Kidney capillary endothelial cell (primary cell): ENCODE data around the gene EXD2.
"Not testable (repeated sequence)": the region's sequence is repeated elsewhere in the genome, so short reads cannot be mapped to it uniquely, and the experiment has no call there.

Source experiments
- DNase-seq: peaks from one replicate; pipeline ENCODE4 v3.0.0-alpha.2; 2018; ENCODE audit warnings: low spot score

The EXD2 gene

DNA sequence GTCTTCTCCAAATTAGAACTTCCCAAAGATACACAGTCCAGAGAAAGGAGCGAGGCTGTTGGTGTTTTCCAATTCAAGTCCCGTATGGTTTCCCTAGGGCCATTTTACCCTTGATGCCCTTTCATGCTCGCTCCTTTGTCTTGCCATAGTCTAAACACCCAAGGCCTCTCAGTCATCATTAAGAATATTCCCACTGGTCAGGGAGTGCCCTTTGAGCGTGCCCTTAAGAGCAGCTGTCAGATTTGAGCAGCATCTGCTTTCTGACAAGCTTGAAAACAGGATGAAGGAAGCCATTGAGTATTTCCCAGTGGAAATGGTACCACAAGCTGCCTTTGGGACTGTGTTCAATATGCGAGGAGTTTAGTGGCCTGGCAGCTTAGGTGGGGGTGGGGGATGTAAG is 58.3 kb downstream of the EXD2 start:
- DNase-seq: no peak

DNA sequence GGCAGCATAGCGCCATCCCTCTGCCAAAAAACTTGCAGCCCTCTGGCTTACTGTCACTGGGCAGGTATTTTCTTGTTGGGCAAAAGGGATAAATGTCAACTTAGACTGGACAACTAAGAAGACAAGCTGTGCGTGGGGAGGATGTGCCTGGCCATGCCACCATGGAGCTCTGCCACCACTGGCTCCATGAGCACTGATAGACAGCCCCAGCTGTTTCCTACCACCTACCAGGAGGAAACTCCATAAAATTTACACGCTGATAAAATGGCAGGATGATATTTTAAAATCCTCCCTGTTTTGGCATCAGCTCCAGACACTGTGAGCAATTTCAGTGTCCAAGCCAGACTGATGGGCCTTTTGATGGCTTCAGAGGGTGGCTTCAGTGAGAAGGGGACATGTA is 61.6 kb downstream of the EXD2 start:
- DNase-seq: no peak

DNA sequence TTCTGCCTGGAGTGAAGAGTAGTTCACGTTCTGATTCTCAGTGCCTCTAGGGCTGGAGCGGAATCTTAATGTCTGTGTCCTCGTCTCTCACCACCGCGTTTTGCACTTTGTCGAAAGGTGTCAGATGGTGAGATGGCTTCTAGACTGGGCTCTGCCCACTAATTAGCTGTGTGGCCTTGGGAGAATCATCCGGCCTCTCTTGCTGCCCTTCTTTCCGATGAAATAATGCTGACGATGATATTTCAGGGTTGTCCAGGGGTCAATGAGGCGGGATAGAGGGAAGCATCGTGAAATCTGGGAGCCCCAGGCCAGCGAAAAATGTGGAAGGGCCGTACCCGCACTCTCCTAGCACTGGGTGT is 67.8 kb downstream of the EXD2 start:
- no peak for DNase-seq

DNA sequence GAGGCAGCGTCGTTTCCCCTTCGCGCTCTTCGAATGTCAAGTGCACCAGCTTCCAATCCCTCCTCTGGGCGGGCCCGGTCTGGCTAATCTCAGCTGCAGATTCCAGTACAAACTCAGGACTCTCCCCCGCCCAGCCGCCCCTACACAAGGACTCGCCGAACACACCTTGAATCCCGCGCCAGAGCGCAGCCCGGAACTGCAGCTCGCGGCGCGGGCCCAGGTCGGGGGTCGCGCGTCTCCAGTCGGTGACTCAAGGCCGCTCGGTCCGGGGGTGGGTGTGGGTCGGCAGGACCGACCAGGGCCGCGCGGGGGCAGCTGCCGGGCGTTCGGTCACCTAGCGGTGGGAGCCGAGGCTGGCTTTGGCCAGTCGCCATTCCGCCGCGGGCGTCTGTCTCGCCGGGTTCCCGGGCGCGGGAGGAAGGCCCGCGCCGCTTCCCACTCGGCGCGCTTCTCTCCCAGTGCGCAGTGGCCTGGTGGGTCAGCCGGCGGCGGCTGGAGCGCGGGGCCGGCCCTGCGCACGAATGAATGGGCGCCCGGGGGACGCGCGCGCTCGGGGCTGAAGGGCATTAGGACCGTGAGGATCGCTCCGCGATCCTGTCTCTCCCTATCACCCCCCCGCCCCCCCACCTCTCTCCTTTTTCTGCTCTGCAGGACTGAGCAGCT is 68.4 kb downstream of the EXD2 start, which contains the start of gene GALNT16:
GALNT16 (plus strand) TSS at position 632 of the 663 bp plus-strand sequence. CDS start 133 bp downstream, outside the sequence.
- DNase-seq: no peak

DNA sequence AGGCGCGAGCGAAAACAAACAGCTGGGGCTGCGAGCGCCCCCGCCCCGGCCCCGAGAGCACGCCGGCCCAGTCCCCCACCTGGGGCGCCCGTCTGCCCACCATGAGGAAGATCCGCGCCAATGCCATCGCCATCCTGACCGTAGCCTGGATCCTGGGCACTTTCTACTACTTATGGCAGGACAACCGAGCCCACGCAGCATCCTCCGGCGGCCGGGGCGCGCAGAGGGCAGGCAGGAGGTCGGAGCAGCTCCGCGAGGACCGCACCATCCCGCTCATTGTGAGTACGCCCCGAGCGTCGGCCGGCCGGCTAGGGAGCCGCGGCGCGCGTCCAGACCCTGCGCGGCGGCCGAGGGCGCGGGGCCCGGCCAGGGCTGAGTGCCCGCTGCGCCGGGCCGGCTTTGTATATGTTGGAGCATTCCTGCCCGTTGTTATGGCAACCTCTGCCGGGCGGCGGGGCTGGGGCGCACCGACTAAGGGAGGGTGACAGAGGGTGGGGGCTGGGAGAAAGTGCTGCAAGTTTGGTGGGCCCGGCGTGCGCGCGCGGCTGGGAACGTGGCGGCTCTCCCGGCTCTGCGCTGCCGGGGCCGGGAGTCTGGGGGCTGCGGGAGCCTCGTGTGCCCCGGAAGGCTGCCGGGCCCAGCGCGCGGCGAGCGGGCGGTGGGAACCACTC is 69.0 kb downstream of the EXD2 start:
- no peak for DNase-seq

DNA sequence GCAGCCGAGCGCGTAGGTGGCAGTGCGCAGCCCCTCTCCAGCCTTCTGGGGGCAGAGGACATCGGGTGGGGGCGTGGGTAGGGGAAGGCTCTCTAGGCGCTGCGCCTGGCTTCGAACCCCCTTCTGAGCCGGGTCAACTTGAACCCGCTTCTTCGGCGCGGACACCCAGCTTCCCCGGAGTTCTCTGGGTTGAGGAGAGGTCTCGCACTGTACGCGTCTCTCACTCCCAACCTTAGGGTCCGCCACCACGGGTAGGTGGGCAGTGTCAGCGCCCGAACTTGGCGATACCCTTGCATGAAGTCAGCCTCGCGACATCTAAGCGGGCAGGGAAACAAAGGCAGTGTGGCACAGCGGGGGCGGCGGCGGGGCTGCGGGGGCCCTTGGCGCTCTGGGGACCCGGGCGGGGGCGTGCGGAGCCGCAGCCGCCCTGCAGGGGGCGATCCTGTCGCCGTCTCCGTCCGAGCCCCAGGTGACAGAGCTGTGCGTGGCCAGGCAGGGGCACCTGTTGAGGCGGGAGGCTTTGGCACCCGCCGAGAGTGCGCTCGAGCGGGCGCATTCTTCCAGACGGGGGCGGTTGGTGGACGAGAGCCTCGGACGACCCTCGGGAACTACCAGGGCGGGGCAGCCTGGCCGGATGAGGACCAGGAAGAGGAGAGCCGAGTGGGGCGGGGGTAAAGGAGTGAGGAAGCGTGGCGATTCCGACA is 69.7 kb downstream of the EXD2 start:
- DNase-seq: no peak

DNA sequence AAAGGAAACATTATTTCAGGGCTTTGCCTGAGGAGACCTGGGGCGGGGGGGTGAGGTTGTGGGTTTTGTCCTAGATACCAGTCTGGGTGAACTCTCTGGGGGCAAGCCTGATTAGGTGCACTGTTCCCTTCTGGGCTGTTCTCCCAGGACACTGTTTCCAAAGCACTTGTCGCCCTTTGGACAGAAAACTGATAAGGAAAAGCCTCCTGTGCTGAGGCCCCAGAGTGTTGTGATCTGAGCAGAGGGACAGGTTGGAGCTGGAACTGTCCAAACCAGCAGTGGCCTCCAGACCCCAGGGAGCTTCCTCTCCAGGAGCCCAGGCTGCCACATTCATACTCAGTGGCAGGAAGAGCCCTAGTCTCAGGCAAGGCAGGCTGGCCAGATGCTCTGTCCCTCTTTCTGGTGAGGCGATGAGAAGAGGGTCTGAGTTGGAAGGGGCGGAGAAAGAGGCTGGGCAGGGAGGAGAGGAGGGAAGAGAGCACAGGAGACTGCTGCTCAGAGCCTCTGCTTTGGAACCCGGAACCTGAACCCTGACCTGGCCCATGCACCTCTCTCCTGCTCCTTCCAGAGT is 70.5 kb downstream of the EXD2 start:
- no peak for DNase-seq

DNA sequence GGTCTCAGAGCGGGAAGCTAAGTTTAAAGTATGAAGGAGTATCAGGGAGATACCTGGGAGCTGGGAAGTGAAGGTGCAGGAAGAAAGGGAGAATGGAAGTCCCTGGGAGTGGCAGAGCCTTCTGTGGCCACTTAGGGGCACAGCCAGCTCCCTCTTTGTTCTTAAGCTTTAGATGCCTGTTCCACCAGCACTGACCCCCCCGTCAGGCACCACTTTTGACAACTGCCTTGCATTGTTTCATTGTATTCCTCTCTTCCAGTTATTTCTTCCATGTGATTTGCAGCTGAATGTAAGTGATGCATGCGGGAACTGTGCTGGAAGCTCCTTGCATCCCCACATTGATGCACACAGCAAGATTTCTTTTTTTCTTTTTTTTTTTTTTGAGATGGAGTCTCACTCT is 71.2 kb downstream of the EXD2 start:
- DNase-seq: no peak

DNA sequence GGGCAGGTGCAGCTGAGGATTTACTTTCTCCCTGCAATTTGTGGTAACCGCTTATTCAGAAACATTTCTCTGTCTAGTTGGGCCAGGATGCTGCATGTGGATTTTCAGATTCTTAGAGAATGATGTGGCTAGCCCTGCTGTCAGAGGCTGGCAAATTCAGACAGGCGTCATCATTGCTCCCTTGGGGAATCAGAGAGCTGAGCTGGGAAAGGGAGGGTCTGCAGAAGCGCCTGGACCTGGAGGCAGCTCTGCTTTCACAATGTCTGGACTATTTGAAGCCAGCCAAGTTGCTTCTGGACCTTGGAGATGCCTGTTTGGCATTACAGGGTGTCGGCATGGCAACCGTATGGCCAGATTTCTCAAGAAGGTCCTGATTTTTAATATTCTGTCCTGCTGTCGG is 72.1 kb downstream of the EXD2 start:
- peak; percentile 46 for DNase-seq

DNA sequence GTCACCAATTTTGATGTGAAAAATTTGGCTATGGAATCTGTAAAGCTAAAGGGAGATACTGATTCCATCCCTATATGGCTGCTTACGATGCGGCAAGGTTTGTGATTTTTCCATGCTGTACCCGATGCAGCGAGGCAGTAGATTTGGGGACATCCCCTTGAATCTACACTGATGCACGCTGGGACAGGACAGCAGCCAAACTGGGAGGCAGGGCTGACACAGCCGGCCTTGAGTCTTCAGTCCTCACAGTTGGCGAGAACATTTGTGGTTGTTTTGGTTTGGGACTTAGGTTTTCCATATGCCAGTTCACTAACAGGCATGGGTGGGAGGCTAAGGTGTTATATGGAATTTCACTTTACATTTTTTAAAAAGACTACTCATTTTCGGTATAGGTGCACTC is 72.5 kb downstream of the EXD2 start:
- DNase-seq: no peak

DNA sequence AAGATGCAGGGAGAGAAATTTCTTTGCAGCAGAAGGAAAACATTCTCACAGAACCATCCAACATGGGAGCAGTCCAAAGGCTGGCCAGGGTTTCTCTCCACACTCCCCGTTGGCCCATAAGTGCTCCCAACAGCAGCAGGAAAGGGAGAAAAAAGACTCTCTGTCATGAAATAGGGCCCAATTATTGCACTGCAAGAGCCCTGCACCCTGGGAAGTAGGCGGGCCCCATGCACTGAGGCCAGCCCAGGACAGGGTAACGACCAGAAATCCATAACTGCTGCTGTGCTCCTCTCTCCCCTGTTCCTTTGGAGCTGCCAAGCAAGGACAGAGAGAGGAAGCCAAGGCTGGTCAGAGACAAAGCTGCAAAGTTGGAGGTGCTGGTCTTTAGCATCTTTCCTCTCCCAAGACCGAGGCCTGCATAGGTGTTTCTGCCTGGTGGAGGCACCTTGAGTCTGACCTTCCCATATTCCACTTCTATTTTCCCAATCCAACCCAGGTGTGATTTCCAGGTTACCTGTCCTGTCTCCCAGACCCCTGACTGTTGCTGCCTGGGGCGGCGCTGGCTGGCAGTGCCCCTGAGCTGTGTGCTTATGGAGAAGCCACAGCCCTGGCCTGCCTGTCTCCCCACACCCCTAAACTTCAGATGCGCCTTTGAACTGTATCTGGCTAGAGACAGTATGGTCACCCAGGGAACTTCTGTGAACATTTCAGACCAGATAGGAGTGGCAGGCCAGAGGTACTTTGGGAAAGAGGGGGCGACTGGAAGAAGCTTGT is 75.5 kb downstream of the EXD2 start:
- DNase-seq: no peak

DNA sequence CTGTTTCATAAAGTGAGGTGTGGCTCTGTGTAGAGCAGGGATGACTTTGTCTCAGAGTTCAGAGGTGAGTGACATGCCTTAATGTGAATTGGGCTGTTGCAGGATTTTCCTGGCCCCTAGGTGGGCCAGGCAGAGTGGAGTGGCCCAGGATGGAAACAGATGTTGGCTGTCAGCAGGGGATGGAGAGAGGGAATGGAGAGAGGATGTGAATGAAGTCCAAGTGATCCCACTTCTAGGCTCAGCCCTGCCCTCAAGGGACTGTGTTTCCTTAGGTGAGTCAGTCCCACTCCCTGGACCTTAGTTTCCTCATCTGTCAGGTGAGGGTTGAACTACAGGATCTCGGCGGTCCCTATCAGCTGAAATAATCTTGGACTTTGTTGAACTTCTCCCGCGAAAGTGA is 76.2 kb downstream of the EXD2 start:
- no peak for DNase-seq

DNA sequence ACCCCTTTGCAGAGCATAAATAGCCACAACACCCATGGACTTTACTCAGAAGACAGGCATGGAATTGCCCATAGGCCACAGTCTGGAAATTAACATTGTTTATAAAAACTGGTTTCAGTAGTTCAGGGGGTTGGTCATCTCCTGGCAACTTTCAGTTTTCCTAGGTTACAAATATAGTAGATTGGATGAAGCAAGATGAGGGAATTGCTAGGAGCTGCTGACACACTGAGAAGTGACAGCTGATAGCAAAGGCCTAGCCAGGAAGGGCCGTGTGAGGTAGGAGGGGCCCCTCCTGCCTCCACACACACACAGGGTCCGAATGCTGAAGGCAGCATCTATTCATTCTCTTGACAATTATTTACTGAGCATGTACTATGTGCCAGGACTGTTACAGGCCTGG is 76.9 kb downstream of the EXD2 start:
- no peak for DNase-seq

DNA sequence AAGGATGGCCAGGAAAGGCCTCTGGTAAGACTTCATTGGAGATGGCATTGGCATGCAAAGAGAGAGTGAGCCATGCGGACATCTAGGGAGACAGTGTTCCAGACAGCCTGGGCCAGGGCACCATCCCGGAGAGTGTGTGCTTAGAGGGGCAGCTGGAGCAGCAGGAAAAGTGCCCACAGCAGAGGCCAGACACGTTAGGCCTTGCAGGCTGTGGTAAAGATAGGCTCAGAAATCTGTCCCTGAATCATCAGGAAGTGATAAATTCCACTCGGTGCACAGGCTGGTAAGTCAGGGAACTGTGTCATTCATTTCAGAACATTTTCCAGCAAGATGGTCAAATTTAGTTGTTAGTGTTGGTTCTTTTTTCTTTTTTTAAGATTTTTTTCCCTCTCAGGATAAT is 77.5 kb downstream of the EXD2 start:
- DNase-seq: peak; percentile 78

DNA sequence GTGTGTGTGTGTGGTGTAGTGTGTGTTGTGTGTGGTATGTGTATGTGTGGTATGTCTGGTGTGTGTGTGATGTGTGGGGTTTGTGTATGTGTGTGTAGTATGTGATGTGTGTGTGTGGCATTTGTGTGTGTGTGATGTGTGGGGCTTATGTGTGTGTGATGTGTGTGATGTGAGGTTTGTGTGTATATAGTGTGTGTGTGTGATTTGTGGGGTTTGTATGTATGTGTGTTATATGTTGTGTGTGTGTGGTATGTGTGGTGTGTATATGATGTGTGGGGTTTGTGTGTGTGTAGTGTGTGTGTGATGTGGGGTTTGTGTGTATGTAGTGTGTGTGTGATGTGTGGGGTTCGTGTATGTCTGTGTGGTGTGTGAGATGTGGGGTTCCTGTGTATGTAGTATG is 78.1 kb downstream of the EXD2 start:
- DNase-seq: no peak

DNA sequence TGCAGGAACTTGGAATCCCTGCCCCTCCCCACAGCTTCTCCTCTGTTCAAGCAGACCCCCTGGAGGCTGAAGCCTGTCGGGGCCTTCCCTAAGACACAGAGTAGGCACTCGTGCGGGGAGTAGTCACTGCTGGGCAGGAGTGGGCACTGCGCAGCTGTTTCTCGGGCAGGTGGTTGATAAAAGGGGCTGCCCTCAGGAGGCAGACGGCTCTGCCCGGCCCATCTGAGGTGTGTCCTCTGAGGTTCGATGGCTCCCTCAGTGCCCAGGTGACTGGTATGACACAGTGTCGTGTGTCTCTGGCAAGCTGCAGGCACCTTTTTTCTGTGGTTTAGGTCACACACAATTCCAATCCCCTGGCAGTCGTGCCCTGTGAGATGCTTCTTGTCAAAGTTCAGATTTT is 78.8 kb downstream of the EXD2 start:
- no peak for DNase-seq

DNA sequence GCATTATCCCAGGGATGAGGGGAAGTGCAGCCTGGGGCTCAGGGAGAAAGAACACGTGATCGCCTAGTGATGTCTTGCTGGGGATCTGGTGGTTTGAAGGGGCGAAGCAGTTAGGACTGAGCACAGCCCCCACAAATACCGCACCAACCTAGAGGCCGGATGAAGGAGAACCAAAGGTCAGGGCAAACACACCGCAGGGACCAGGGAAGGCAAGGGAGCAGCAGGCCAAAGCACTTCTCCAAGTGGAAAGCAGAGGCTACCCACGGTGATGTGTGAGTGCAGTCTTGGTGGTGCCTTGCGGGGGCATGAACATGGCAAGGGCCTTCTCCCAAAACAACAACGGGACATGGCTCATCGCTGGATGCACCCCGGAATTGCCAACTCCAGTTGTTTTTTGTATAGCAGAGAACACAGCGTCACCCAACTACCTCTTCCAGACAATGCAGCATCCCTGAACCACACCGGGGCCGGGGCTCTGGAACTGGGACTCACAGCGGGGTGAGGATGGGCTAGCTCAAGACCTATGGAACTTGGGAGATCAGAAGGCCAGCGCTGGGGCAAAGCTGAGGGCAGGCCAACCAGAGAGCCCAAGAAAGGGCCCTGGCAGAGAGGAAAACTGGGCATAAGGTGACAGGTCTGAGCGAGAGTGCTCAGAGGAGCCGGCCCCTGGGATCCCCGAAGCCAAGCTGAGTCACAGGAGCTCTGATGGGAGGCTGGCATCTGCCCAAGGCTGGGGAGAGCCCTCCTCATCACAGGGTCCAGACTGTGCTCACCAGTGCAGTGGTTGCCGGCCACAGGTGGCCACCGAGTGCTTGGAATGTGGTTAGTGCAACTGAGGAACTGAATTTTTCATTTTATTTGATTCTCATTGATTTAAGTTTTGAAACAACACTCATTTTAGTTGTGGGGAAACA is 79.8 kb downstream of the EXD2 start:
- DNase-seq: no peak

DNA sequence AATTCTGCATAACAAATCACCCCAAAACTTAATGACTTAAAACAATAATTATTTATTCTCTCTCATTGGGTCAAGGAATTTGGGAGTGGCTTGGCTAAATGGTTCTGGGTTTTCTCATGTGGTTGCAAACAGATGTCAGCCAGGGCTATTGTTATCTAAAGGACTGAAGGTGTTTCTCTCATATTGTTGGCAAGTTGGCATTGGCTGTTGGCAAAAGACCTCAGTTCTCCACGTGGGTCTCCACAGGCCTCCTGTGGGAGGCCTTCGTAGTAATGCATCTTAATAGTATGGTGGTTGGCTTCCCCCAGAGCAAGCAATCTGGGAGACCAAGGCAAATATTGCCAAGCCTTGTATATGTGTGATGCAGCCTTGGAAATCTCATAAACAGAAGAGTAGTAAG is 83.0 kb downstream of the EXD2 start:
- no peak for DNase-seq

DNA sequence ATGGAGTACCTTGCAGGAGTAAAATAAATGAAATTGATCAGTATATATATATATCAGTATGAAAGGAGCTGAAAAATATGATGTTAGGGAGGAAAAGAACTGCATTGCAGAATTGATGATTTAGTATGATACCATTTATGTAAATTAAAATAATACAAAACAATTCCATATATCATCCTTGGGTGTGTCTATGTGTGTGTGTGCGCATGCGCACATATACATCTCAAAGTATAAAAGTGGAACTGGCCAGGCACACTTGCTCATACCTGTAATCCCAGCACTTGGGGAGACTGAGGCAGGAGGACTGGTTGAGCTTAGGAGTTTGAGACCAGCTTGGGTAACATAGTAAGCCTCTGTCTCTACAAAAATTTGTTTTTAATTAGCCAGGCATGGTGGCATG is 84.0 kb downstream of the EXD2 start:
- DNase-seq: no peak

DNA sequence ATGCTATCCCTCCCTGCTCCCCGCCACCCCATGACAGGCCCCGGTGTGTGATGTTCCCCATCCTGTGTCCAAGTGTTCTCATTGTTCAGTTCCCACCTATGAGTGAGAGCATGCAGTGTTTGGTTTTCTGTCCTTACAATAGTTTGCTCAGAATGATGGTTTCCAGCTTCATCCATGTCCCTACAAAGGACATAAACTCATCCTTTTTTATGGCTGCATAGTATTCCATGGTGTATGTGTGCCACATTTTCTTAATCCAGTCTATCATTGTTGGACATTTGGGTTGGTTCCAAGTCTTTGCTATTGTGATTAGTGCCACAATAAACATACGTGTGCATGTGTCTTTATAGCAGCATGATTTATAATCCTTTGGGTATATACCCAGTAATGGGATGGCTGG is 86.1 kb downstream of the EXD2 start:
- not testable (repeated sequence) for DNase-seq

DNA sequence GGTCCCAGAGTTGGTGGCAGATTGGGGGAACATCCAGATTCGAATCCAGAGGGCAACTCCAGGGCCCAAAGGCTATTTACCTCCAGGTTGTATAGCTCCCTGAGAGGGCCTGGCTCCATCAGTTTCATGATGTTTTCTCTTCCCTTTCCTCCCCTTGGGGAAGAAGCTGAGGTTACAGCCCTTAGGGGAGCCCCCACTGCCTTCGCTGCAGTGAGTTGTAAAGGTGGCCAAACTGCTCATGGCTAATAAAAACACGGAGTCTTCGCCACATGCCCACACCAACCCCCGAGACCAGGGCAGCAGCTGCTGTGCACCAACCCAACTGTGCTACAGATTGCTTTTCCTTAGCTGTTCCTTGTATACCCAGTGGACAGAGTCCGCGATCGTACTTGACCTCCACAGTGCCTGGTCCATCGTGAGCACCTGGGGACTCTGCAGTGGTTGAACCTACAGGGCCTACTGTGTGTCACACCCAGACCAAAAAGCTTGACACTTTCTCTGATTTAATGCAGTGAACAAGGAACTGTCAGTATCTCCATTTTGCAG is 89.5 kb downstream of the EXD2 start:
- no peak for DNase-seq
